Endothelial cell of umbilical vein (primary cell): ENCODE data around the gene ANO6. TPM values are rescaled to one million over a fixed set of nuclear protein-coding genes. Genes with fewer than 3 reads are reported as not detected.

Experiments used
- BruUV-seq: library from RNA; stranded (reverse); fragments of 400-500 nt; replicated peaks from 2 replicates; lab custom pipeline; 2021; lab: Mats Ljungman, UMichigan
- CTCF ChIA-PET: fragments of 300-600, 350-600 bp; sonication (Branson Sonifier 250); formaldehyde crosslinking; loops from one replicate; lab custom pipeline; 2021; ENCODE audit warnings: antibody characterized with exemption, inconsistent platforms; lab: Charles Lee
- POLR2A ChIA-PET: fragments of 300-600, 350-600 bp; sonication (Branson Sonifier 250); formaldehyde crosslinking; loops from one replicate; lab custom pipeline; 2021; ENCODE audit warnings: antibody characterized with exemption, inconsistent platforms; lab: Charles Lee
- DNase-seq: peaks from one replicate; pipeline ENCODE4 v3.0.0-alpha.2; 2011; ENCODE audit warnings: low read depth, low spot score
- FAIRE-seq: peaks from 2 replicates; lab custom pipeline; 2011; peaks lifted over from hg19 to GRCh38; lab: Jason Lieb, UNC
- H2AFZ ChIP-seq: 2 replicates; pipeline ENCODE4 v1.6.0; 2012; ENCODE audit warnings: low read depth, low read length, control low read depth, inconsistent platforms
- H3K27ac ChIP-seq: 2 replicates; pipeline ENCODE4 v1.5.1; 2011; ENCODE audit warnings: low read depth, mild to moderate bottlenecking, control low read depth, low read length, moderate library complexity; ENCODE audit not compliant: insufficient read depth
- H3K27me3 ChIP-seq, 2 experiments: 2 replicates each; pipeline versions ENCODE4 v1.6.0 to v1.6.1; 2011; ENCODE audit warnings: low read length in 2 of 2, mixed read lengths in 1 of 2; ENCODE audit not compliant: control insufficient read depth in 2 of 2, insufficient read depth in 2 of 2
- H3K36me3 ChIP-seq, 2 experiments: 2 replicates in 1 of 2; 3 replicates in 1 of 2; pipeline ENCODE4 v1.5.1; 2011; ENCODE audit warnings: low read length in 2 of 2, mild to moderate bottlenecking in 1 of 2, moderate library complexity in 1 of 2; ENCODE audit not compliant: control insufficient read depth in 2 of 2, insufficient read depth in 2 of 2; ENCODE audit errors: extremely low read depth in 1 of 2
- H3K4me1 ChIP-seq: 3 replicates; pipeline ENCODE4 v1.5.1; 2011; ENCODE audit warnings: mild to moderate bottlenecking, low read length; ENCODE audit not compliant: control insufficient read depth, insufficient read depth; ENCODE audit errors: extremely low read depth
- H3K4me2 ChIP-seq: 2 replicates; pipeline ENCODE4 v1.6.1; 2011; ENCODE audit warnings: low read length, control low read depth, mixed read lengths; ENCODE audit not compliant: insufficient read depth
- H3K4me3 ChIP-seq, 3 experiments: fragments of 200-600 bp in 1 of 3; sonication (generic), shearing (Covaris generic) in 1 of 3; replicated peaks in 1 of 3; 2 replicates each; pipeline ENCODE4 v1.5.1; 2011 to 2016; ENCODE audit warnings: control low read depth in 3 of 3, low read length in 3 of 3, mild to moderate bottlenecking in 2 of 3, inconsistent platforms in 1 of 3, low read depth in 1 of 3, moderate library complexity in 1 of 3; ENCODE audit not compliant: insufficient read depth in 1 of 3
- H3K79me2 ChIP-seq: 2 replicates; pipeline ENCODE4 v1.6.0; 2012; ENCODE audit warnings: low read length, inconsistent platforms; ENCODE audit not compliant: control insufficient read depth, insufficient read depth
- H3K9ac ChIP-seq: replicated peaks from 2 replicates; pipeline ENCODE3; 2011; ENCODE audit warnings: low read length, control low read depth; ENCODE audit not compliant: insufficient read depth; ENCODE audit errors: extremely low read depth
- H3K9me1 ChIP-seq: replicated peaks from 3 replicates; pipeline ENCODE4 v1.6.0; 2011; ENCODE audit warnings: mild to moderate bottlenecking, low read length; ENCODE audit not compliant: control insufficient read depth, insufficient read depth; ENCODE audit errors: extremely low read depth
- H3K9me3 ChIP-seq: replicated peaks from 2 replicates; pipeline ENCODE4 v1.5.1; 2012; ENCODE audit warnings: low read length, inconsistent platforms; ENCODE audit not compliant: control insufficient read depth, insufficient read depth
- H4K20me1 ChIP-seq: replicated peaks from 2 replicates; pipeline ENCODE3; 2011; ENCODE audit warnings: mild to moderate bottlenecking, low read length; ENCODE audit not compliant: control insufficient read depth, insufficient read depth; ENCODE audit errors: extremely low read depth
- EZH2 ChIP-seq: IDR thresholded peaks from 2 replicates; pipeline ENCODE4 v1.6.1; 2012; ENCODE audit warnings: borderline replicate concordance, low read depth, mild to moderate bottlenecking, moderate library complexity, low read length, inconsistent platforms; ENCODE audit not compliant: severe bottlenecking
- FOS ChIP-seq: IDR thresholded peaks from 2 replicates; pipeline ENCODE4 v1.6.1; 2011; ENCODE audit warnings: mild to moderate bottlenecking, low read length, moderate library complexity, borderline replicate concordance; ENCODE audit not compliant: insufficient read depth
- GATA2 ChIP-seq: IDR thresholded peaks from 2 replicates; pipeline ENCODE4 v1.7.0; 2011; ENCODE audit warnings: low read depth, mild to moderate bottlenecking, moderate library complexity, mixed read lengths, low read length; ENCODE audit not compliant: insufficient read length, insufficient read depth
- JUN ChIP-seq: IDR thresholded peaks from 2 replicates; pipeline ENCODE4 v1.6.1; 2011; ENCODE audit warnings: borderline replicate concordance, low read depth; ENCODE audit not compliant: insufficient read length, insufficient read depth
- MYC ChIP-seq: IDR thresholded peaks from one replicate; pipeline ENCODE4 v1.6.1; 2011; ENCODE audit warnings: mild to moderate bottlenecking, low read depth, low read length
- POLR2A ChIP-seq: IDR thresholded peaks from 2 replicates; pipeline ENCODE4 v1.6.1; 2012; ENCODE audit warnings: low read depth, mild to moderate bottlenecking, control low read depth, low read length
- POLR2AphosphoS5 ChIP-seq: IDR thresholded peaks from 2 replicates; pipeline ENCODE4 v1.6.1; 2012; ENCODE audit warnings: low read depth, mild to moderate bottlenecking, control low read depth, low read length, moderate library complexity; ENCODE audit not compliant: insufficient read depth
- dilution Hi-C: fragments of 300-500 bp; cut with MboI; formaldehyde crosslinking; loops from one replicate; pipeline ENCODE4 v1.15.0; 2019; ENCODE audit warnings: low sequenced_read_pairs; ENCODE audit not compliant: extremely low pct_ligation_motif_present
- intact Hi-C: fragments of 100-400 bp; cut with micrococcal nuclease; formaldehyde crosslinking; loops from one replicate; pipeline ENCODE4 v1.10.0; 2022
- polyA plus RNA-seq, 4 experiments: library from polyadenylated mRNA; depleted of rRNA in 3 of 4; stranded (reverse) in 3 of 4; unstranded in 1 of 4; fragments of >200 nt; gene quantifications; 2 replicates each; pipeline versions ENCODE4 v1.2.1 to v1.2.3, GENCODE V29; 2011 to 2012; ENCODE audit warnings: missing spikeins in 1 of 4
- total RNA-seq: library from RNA; stranded (reverse); gene quantifications from 2 replicates; pipeline ENCODE4 v1.2.3, GENCODE V29; 2021
- TF ChIP-seq, protein P1 (sequence below), 2 donors: IDR thresholded peaks; 1 replicate in 1 of 2; 2 replicates in 1 of 2; pipeline ENCODE4 v1.5.1; 2011; ENCODE audit warnings: low read length in 2 of 2, mild to moderate bottlenecking in 2 of 2, moderate library complexity in 2 of 2, control low read depth in 1 of 2, inconsistent platforms in 1 of 2, low read depth in 1 of 2; ENCODE audit not compliant: insufficient read depth in 1 of 2; ENCODE audit errors: extremely low read depth in 1 of 2
- TF ChIP-seq, protein P2 (sequence below): IDR thresholded peaks from 2 replicates; pipeline ENCODE4 v1.6.1; 2011; ENCODE audit not compliant: insufficient read depth, insufficient read length

The ANO6 gene
- total and polyA plus RNA-seq, 2 donors (not counting 3 experiments of a cell fraction or from before 2014, with no cell fraction given), result 21.3 to 67.6 TPM

DNA sequence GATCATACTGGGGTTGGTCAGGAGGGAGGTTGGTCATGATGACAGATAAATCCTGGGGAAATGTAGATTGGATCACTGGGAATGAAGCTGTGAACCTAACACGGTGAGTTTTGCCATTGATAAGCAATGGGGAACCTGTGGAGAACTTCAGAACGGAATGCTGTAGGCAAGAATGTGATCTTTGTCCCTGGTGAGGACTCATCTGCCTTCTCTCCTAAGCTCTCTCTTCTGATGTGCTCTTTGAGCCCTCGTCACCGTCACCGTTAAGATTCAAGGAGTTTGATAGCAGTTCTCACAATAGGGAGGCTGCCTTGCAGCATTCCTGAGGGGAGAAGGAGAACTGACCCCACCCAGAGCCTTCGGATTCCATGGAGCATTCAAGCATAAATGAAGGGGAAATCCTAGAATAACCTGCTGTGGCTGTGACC, 217.6 kb downstream of the ANO6 start:
- DNase-seq, result no peak
- TF ChIP-seq POLR2AphosphoS5, result no peak
- no peak for TF ChIP-seq EZH2
- TF ChIP-seq, protein P1, sequence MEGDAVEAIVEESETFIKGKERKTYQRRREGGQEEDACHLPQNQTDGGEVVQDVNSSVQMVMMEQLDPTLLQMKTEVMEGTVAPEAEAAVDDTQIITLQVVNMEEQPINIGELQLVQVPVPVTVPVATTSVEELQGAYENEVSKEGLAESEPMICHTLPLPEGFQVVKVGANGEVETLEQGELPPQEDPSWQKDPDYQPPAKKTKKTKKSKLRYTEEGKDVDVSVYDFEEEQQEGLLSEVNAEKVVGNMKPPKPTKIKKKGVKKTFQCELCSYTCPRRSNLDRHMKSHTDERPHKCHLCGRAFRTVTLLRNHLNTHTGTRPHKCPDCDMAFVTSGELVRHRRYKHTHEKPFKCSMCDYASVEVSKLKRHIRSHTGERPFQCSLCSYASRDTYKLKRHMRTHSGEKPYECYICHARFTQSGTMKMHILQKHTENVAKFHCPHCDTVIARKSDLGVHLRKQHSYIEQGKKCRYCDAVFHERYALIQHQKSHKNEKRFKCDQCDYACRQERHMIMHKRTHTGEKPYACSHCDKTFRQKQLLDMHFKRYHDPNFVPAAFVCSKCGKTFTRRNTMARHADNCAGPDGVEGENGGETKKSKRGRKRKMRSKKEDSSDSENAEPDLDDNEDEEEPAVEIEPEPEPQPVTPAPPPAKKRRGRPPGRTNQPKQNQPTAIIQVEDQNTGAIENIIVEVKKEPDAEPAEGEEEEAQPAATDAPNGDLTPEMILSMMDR (IDR thresholded peaks at IDR 0.05; ENCODE audit: extremely low read depth in 1 of 2, insufficient read depth in 1 of 2, low read depth in 1 of 2, low read length in 2 of 2), result no peak
- TF ChIP-seq, protein P2, sequence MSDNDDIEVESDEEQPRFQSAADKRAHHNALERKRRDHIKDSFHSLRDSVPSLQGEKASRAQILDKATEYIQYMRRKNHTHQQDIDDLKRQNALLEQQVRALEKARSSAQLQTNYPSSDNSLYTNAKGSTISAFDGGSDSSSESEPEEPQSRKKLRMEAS, result no peak
- no peak for TF ChIP-seq GATA2
- TF ChIP-seq JUN, result no peak
- no peak for TF ChIP-seq POLR2A
- no peak for TF ChIP-seq FOS
- no peak for TF ChIP-seq MYC
- no peaks in the 10 kb centered on the region for H3K79me2 ChIP-seq
- dilution Hi-C loops (no loop called here), intact Hi-C loops (no loop called here)
- no peak for FAIRE-seq
- POLR2A ChIA-PET, result no interaction called here
- no peak overlapping the region for H3K9ac ChIP-seq
- BruUV-seq, result no TSS peak
- H3K27me3 ChIP-seq, result no peaks in the 10 kb centered on the region
- H3K4me2 ChIP-seq, result no peak overlapping the region
- peaks cover 14% of the 10 kb centered on the region for H3K4me1 ChIP-seq
- no peaks in the 10 kb centered on the region for H4K20me1 ChIP-seq
- H3K27ac ChIP-seq, result no peak overlapping the region
- H3K9me3 ChIP-seq, result no peaks in the 10 kb centered on the region
- CTCF ChIA-PET, result no interaction called here
- no peaks in the 10 kb centered on the region for H3K9me1 ChIP-seq
- H3K36me3 ChIP-seq, result peaks cover 2 to 3% of the 10 kb centered on the region in 2 experiments
- H3K4me3 ChIP-seq, result no peak overlapping the region
- H2AFZ ChIP-seq, result no peak overlapping the region
